Measurements from ENCODE around the gene EEF1G.

EEF1G gene

DNA sequence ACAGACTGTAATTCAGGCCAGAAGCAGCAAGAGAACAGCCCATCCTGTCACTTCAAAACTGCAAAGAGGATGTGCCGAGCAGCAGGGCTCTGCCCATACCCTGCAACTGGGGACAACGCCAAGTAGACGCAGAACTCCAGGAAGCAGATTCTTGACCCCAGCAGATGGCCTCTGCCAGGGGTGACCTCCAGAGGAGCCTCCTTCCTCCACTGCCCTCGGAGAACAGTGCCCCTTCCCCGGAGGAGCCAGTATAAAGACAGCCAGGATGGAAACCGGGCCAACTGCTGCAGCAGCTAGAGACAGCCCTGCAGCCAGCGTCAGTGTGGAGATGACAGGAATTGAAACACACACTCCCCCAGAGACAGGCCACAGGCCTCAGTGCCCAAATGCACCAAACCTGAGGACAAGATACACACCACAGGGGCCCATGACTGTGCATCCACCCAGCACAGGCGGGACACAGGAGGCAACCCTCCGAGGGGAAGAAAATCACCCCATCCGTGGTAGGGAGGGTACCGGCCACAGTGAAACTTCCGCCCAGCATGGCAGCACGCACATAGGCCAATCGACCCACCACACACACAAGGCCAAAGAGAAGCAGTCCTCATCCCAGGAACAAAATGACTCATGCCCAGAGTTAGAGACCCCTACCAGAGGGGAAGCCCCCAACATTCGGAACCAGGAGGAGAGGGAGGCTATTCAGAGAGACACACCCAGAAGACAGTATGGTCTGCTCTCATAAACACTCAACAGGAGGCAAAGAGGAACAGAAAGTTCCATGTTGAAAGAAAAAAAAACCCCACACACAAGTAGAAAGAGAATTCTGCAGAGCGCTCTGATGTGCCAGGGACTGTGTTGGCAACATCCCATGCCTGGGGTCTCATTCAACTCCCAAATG is 32.6 kb downstream of the EEF1G start:
- no peak for DNase-seq

DNA sequence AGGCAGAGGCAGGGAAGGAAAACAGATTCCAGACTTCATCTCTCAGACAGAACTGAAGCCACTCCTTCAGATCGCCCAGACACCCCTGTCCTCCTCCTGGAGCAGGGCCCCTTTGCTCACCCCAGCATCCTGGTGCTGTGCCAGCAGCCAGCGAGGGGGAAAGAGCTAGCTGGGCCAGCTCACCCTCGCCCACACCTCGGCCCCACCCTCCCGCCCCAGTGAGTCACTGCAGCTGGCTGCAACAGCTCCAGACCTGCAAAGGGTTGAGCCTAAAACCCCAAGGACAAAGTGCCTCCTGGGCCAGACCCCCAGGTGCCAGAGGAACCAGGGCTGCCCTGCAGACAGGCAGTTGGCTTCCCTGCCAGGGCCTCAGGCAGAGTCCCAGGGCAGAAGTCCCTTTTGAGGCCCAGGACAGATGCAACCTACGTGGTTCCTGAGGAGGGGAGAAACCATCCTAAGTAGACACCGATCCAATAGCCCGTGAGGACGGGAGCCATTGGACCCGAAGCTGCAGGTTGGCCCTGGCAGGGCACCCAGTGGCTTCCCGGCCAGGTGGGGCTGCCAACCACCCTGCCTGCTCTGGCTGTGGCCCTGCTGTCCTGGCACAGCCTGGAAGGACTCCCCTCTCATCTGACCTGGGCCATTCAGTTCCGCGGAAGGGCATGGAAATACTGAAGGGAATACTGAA is 34.3 kb downstream of the EEF1G start:
- DNase-seq: peak; percentile 34

DNA sequence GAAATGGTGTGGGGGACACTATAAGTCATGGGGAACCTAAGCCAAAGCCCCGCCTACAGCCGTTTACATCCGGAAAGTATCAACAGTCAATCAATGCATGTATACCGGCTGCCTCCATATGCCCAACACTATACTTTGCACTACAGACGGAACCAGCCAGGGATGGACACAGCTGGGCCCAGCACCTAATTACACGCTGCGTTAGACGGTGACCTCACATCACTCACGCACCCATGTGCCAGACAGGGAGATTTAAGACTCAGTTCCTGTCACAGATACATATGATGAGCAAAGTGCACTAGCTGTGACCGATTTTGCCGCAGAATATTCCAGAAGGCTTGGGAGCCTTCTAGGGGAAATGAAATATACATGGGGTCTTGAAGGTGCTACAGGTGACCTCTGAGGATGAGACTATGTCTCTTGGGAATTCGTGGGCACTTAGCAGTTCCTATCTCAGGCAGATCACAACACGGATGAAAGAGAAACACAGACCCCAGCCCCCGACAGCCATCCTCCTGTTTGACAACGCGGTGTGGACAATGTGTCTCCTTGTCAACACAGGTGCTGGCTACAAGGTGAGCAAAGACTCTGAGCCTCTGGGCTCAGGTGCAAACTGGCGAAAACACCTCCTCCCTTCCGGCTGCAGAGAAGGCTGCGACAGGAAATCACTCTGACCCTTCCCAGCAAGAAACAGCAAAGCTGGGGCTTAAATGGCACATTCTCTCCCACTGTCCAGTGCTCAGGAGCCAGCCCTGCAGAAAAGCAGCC is 35.0 kb downstream of the EEF1G start:
- DNase-seq: no peak

DNA sequence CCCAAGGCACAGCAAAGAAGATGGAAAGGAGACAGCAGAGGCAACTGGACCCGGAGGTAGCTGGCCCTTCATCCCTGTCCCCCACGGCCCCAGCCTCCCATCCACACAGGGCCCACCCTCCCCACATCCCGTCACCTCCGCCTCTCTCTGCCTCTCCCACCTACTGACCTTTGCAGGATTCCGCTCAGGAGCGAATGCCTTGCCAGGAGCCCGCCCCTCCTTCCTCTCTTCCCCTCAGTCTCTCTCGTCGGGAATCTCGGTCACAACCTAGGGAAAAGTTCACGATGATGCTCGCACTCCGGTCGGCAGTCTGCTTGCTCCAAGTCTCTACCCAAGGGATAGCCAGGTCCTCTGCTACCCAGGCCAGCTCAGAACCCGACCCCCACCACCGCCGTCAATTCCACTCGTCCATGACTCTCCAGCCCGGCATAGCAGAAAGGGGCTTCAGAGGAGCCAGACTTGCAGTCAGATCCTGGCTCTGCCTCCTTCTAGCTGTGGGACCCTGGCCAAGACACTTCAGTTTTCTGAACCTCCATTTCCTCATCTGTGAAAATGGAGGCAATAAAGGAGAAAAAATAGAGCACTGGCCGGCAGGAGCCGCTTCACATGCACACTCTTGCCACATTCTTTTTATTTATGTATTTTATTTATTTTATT is 37.3 kb downstream of the EEF1G start:
- DNase-seq: no peak

DNA sequence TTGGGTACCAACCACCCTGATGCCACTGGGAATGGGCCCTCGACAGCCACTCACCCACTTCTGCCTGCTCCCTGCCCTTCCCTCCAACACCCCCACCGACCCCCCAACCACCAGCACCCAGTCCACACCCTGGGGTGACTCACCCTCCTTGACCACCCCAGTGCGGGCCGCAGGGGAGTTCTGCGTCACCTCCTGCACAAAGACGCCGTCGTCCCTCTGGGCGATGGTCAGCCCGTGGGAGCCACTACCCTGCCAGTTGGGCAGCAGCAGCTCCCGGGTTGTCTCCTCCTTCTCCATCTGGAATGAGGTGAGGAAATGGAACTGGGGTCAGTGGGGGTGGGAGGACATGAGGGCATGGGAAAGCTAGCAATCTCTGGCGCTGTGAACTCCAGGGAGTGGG is 37.9 kb downstream of the EEF1G start:
- DNase-seq: no peak

DNA sequence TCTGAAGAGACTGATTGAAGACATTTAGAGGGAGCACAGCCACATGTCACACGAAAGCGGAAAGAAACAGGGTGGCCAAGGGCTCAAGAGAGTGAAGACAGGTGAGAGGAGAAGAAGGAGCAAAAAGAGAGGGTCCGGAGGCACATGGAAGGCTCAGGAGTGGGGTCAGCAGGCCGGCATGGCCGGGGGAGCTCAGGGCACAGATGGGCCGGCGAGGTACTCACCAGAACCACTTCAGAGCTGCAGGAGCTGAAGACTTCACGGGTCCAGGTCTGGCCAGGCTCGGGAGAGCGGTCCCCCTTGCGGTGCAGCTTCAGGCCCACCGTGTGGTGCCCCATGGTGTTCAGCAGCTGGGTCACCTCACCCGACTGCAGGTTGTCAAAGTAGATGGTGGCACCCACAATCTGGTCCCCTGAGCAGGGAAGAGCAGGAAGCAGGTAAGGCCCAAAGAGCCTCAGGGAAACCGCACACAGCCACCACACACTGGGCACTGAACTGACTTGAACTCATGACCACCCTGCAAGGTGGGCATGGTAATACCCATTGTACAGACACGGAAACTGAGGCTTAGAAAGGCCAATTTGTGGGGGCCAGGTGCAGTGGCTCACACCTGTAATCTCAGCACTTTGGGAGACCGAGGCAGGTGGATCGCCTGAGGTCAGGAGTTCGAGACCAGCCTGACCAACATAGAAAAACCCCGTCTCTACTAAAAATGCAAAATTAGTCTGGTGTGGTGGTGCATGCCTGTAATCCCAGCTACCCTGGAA is 38.7 kb downstream of the EEF1G start:
- no peak for DNase-seq

DNA sequence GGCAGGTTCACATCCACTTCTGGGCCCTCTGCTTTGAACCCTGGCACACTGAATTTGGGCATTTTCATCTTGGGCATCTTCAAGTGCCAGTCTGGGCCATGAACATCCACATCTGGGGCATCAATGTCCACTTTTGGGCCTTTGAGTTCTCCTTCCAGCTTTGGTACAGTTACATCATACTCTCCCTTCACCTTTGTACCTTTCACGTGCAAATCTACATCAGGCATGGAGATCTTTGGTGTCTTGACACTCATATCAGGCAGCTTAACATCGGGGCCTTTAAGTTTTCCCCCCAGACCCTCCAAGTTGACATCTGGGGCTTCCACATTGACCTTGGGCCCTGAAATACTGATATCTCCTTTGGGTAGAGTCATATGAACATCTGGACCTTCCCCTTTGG is 41.6 kb downstream of the EEF1G start:
- no peak for DNase-seq

DNA sequence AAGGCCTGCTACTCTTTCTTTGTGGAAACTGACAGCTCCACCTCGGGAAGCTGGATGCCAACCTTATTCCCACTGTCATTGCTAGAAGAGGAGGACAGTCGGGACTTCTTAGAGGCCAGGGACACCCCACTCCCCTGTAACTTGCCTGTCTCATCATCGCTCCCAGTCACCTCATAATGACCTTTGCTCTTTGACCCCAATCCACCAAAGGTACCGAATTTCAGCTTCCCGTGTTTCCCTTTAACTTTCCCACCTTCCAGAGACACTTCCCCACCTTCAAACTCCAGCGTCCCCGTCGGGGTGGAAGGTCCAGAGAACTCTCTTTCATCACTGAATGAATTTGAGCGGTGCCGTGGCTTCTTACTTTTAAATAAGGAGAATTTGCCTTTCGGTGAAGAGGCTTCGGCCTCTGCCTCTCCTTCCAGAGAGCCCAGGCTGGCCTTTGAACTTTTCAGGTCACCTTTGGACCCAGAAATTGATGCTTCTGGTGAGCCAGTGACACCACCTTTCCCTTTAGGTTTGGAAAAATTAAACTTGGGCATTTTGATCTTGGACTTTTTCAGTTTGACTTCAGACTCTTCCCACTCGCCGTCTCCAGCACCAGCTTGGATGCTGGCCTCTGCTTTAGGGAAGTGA is 56.8 kb downstream of the EEF1G start:
- DNase-seq: no peak

DNA sequence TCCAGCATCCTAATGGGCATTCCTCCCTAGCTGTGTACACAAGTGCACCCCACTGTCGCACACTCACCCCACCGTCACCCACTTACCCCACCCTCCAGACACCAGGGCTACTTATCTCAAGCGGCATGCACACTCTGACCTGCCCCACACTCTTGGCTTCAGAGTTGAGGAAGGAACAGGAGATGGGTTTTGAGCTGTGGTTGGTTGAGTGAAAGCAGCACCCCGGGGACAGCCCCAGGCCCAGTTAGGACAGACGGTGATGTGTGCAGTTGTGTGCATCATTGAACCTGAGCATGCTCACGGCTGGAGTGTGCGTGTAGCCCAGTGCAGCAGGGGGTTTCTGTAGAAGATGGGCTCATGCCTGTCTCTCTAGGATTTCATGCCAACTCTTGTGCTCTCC is 59.5 kb downstream of the EEF1G start:
- no peak for DNase-seq

DNA sequence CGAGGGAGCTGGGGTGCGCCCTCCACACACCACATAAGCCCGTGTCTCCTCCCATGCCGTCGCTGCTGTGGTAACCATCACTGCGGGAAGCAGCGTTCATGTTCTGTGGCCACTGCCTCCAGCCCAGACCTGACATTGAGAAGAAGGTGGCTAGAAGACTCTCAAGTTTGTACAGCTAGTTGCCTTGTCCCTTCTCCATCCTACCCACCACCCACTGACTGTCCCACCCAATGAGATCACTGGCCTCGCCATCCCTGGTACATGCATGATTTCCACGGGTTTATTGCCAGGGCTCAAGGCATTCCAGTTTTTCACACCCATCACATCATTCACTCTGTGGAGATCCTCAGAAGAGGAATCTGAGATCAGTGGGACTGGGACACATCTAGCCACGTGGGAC is 60.1 kb downstream of the EEF1G start:
- DNase-seq: no peak

DNA sequence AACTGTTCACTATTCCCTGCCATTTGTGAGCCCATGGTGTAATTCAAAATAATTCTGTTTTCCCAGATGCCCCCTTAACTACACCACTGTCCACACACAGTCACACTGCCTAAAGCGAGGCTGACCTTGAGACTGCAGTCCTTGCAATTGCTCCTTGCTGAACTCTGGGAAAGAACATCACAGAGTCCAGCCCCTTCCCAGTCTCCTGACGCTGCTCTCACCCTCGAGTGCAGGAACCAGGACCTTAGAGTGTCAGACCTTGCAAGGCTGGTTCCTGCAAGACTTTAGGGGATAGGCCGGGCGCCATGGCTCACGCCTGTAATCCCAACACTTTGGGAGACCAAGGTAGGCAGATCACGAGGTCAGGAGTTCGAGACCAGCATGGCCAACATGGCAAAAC is 60.7 kb downstream of the EEF1G start:
- no peak for DNase-seq

All from right kidney (tissue), 1 donor.